HCT116 (cell line): Measurements from ENCODE around the gene C19orf38.

Experiments used
- CEBPB ChIP-seq: IDR thresholded peaks from 2 replicates; pipeline ENCODE4 v1.6.1; 2012; ENCODE audit warnings: low read depth
- CTCF ChIP-seq, 3 experiments: fragments of 200-600 bp in 1 of 3; sonication (generic) in 1 of 3; IDR thresholded peaks in 2 of 3; conservative IDR thresholded peaks in 1 of 3; 2 replicates each; pipeline ENCODE4 v1.5.1; 2012 to 2017; ENCODE audit warnings: low read depth in 2 of 3, low read length in 2 of 3, antibody characterized with exemption in 1 of 3, borderline replicate concordance in 1 of 3, control low read depth in 1 of 3, mild to moderate bottlenecking in 1 of 3, mixed read lengths in 1 of 3, mixed run types in 1 of 3, moderate library complexity in 1 of 3; ENCODE audit not compliant: insufficient read depth in 1 of 3
- EZH2 ChIP-seq: fragments of 200-600 bp; sonication (generic); IDR thresholded peaks from 2 replicates; pipeline ENCODE4 v1.6.1; 2017; ENCODE audit warnings: antibody characterized with exemption, mixed run types
- FOSL1 ChIP-seq: IDR thresholded peaks from 2 replicates; pipeline ENCODE4 v1.6.1; 2012; ENCODE audit warnings: low read depth
- POLR2AphosphoS5 ChIP-seq: IDR thresholded peaks from 2 replicates; pipeline ENCODE4 v1.6.1; 2011; ENCODE audit warnings: mild to moderate bottlenecking, low read depth, low read length, moderate library complexity
- YY1 ChIP-seq: IDR thresholded peaks from 2 replicates; pipeline ENCODE4 v1.6.1; 2011; ENCODE audit warnings: low read length, low read depth, moderate library complexity, mild to moderate bottlenecking; ENCODE audit not compliant: insufficient replicate concordance; ENCODE audit errors: extremely low read depth

GRCh38 chr19:10870501-10870954 is 22.3 kb downstream of the C19orf38 start:
- TF ChIP-seq CTCF (IDR thresholded peaks at IDR 0.05 in 2 of 3, conservative IDR thresholded peaks at IDR 0.05 in 1 of 3; ENCODE audit: borderline replicate concordance in 1 of 3, insufficient read depth in 1 of 3, low read depth in 2 of 3, low read length in 2 of 3) (no peak), POLR2AphosphoS5 (peak; percentile 43; the same call in 1 of the 2 replicates), CEBPB (no peak), FOSL1 (no peak), YY1 (no peak), EZH2 (no peak)
